WTC11 (cell line): ENCODE data around the gene SDK2.
"Not testable (repeated sequence)": the region's sequence is repeated elsewhere in the genome, so short reads cannot be mapped to it uniquely, and the experiment has no call there.

ENCODE experiments used
- ATF1 ChIP-seq: sonication (generic); formaldehyde crosslinking; IDR thresholded peaks from 2 replicates; pipeline ENCODE4 v1.8.1; 2023; ENCODE audit warnings: mild to moderate bottlenecking, moderate library complexity, missing genetic modification reagents
- ESRRA ChIP-seq: sonication (generic); formaldehyde crosslinking; IDR thresholded peaks from 2 replicates; pipeline ENCODE4 v1.8.1; 2022; ENCODE audit warnings: mild to moderate bottlenecking, missing genetic modification reagents, borderline replicate concordance
- JAZF1 ChIP-seq: fragments of 250-450 bp; sonication (Bioruptor Pico); IDR thresholded peaks from 2 replicates; pipeline ENCODE4 v1.9.0; 2021; ENCODE audit warnings: moderate library complexity, mild to moderate bottlenecking, inconsistent platforms
- KAT7 ChIP-seq: sonication (generic); formaldehyde crosslinking; IDR thresholded peaks from 2 replicates; pipeline ENCODE4 v1.8.1; 2023; ENCODE audit warnings: missing genetic modification reagents, mild to moderate bottlenecking, borderline replicate concordance
- NR1H2 ChIP-seq: sonication (generic); formaldehyde crosslinking; IDR thresholded peaks from 2 replicates; pipeline ENCODE4 v1.9.0; 2021; ENCODE audit warnings: mild to moderate bottlenecking, moderate library complexity, missing genetic modification reagents
- NR2C2 ChIP-seq: sonication (generic); formaldehyde crosslinking; IDR thresholded peaks from 2 replicates; pipeline ENCODE4 v1.8.0; 2022; ENCODE audit warnings: mild to moderate bottlenecking, missing genetic modification reagents
- TCF7 ChIP-seq: sonication (generic); formaldehyde crosslinking; IDR thresholded peaks from 2 replicates; pipeline ENCODE4 v1.8.0; 2022; ENCODE audit warnings: mild to moderate bottlenecking, low read depth, missing genetic modification reagents, moderate library complexity
- TEAD4 ChIP-seq: sonication (generic); formaldehyde crosslinking; IDR thresholded peaks from 2 replicates; pipeline ENCODE4 v1.8.0; 2022; ENCODE audit warnings: mild to moderate bottlenecking, missing genetic modification reagents
- ZNF121 ChIP-seq: sonication (generic); formaldehyde crosslinking; IDR thresholded peaks from 2 replicates; pipeline ENCODE4 v1.8.0; 2023; ENCODE audit warnings: missing genetic modification reagents
- TF ChIP-seq, protein P1 (sequence below): fragments of 200-600 bp; IDR thresholded peaks from 2 replicates; pipeline ENCODE4 v1.8.0; 2022; ENCODE audit warnings: antibody characterized with exemption
- TF ChIP-seq, protein P2 (sequence below): sonication (generic); formaldehyde crosslinking; IDR thresholded peaks from 2 replicates; pipeline ENCODE4 v1.8.1; 2022; ENCODE audit warnings: low read depth, mild to moderate bottlenecking, moderate library complexity, missing genetic modification reagents, borderline replicate concordance

GRCh38 chr17:73312887-73313286 is 331.4 kb downstream of the SDK2 start:
- TF ChIP-seq, protein P1, sequence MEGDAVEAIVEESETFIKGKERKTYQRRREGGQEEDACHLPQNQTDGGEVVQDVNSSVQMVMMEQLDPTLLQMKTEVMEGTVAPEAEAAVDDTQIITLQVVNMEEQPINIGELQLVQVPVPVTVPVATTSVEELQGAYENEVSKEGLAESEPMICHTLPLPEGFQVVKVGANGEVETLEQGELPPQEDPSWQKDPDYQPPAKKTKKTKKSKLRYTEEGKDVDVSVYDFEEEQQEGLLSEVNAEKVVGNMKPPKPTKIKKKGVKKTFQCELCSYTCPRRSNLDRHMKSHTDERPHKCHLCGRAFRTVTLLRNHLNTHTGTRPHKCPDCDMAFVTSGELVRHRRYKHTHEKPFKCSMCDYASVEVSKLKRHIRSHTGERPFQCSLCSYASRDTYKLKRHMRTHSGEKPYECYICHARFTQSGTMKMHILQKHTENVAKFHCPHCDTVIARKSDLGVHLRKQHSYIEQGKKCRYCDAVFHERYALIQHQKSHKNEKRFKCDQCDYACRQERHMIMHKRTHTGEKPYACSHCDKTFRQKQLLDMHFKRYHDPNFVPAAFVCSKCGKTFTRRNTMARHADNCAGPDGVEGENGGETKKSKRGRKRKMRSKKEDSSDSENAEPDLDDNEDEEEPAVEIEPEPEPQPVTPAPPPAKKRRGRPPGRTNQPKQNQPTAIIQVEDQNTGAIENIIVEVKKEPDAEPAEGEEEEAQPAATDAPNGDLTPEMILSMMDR = not testable (repeated sequence)
- not testable (repeated sequence) for TF ChIP-seq JAZF1; ESRRA (CRISPR knock-in tag); NR1H2 (CRISPR knock-in tag); TCF7 (CRISPR knock-in tag); ATF1 (CRISPR knock-in tag); ZNF121 (CRISPR knock-in tag); NR2C2; TEAD4 (CRISPR knock-in tag); KAT7 (CRISPR knock-in tag)
- TF ChIP-seq, protein P2, sequence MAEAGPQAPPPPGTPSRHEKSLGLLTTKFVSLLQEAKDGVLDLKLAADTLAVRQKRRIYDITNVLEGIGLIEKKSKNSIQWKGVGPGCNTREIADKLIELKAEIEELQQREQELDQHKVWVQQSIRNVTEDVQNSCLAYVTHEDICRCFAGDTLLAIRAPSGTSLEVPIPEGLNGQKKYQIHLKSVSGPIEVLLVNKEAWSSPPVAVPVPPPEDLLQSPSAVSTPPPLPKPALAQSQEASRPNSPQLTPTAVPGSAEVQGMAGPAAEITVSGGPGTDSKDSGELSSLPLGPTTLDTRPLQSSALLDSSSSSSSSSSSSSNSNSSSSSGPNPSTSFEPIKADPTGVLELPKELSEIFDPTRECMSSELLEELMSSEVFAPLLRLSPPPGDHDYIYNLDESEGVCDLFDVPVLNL (CRISPR knock-in tag) = not testable (repeated sequence)
